Muscle layer of duodenum (tissue), 2 donors: ENCODE results near the gene SCRN2.

Experiments
- H3K27ac ChIP-seq: one replicate; pipeline ENCODE4 v1.7.0; 2013; ENCODE audit warnings: mild to moderate bottlenecking, low read length
- H3K27me3 ChIP-seq: one replicate; pipeline ENCODE4 v1.7.0; 2013; ENCODE audit warnings: low read depth, mild to moderate bottlenecking, control low read depth, low read length
- H3K36me3 ChIP-seq, 2 donors: one replicate each; pipeline ENCODE4 v1.7.0; 2013; ENCODE audit warnings: low read length in 2 of 2, control low read depth in 1 of 2, mild to moderate bottlenecking in 1 of 2; ENCODE audit not compliant: insufficient read depth in 2 of 2, control insufficient read depth in 1 of 2
- H3K4me1 ChIP-seq, 2 donors: one replicate each; pipeline ENCODE4 v1.7.0; 2013; ENCODE audit warnings: low read length in 2 of 2, mild to moderate bottlenecking in 2 of 2, control low read depth in 1 of 2, moderate library complexity in 1 of 2; ENCODE audit not compliant: insufficient read depth in 2 of 2, control insufficient read depth in 1 of 2
- H3K4me3 ChIP-seq, 2 donors: one replicate each; pipeline ENCODE4 v1.7.0; 2013; ENCODE audit warnings: low read length in 2 of 2, low read depth in 1 of 2, mild to moderate bottlenecking in 1 of 2
- H3K9me3 ChIP-seq, 2 donors: one replicate each; pipeline ENCODE4 v1.7.0; 2013; ENCODE audit warnings: low read length in 2 of 2, control low read depth in 1 of 2, mild to moderate bottlenecking in 1 of 2; ENCODE audit not compliant: control insufficient read depth in 1 of 2
- donor health status: healthy.

The SCRN2 gene

DNA sequence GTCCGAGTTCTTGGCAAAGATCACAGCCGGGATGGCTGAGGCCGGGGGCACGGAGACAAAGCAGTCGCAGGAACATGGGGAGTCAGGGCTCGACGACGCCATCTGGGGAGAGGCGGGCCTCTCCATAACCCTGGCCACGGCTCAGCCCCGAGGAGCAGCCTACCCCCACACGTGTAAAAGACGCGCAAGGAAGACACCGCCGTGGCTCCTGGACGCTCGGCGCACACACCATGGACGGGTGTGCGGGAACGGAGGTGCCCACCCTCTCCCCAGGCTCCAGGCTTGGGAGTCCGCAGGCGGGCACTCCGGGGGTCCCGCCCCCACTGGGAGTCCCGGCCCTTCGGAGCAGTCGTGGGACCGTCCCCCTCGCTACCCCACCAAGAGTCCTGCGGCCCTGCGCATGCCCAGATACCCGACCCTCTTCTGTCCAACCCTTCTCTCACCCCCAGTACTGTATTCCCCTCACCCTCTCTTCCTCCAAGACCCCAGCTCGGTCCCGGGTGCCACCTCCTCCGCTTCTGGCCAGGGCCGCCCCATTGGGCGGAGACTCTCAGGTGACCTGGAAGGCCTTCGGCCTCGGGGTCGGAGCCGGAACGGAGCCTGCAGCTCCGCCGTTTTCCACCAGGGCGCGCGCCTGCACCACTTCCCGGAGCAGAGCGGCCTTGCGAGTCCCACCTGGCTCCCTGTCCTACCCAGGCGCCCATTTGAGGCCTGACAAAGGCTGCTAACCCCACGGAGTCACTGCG, at the start of gene SCRN2:
Gene SCRN2 (minus strand): TSS at position 532 of the 746 bp plus-strand sequence. CDS start 430 bp downstream, at position 102.
- no peaks in the 10 kb centered on the region for H3K9me3 ChIP-seq
- H3K36me3 ChIP-seq: peaks cover 15 to 27% of the 10 kb centered on the region in 2 donors
- H3K4me1 ChIP-seq: peaks cover 8 to 21% of the 10 kb centered on the region in 2 donors
- H3K27me3 ChIP-seq: no peaks in the 10 kb centered on the region
- H3K27ac ChIP-seq: peak within 1 kb of the TSS; percentile 56
- peak within 1 kb of the TSS; percentile 87 to 94 for H3K4me3 ChIP-seq

DNA sequence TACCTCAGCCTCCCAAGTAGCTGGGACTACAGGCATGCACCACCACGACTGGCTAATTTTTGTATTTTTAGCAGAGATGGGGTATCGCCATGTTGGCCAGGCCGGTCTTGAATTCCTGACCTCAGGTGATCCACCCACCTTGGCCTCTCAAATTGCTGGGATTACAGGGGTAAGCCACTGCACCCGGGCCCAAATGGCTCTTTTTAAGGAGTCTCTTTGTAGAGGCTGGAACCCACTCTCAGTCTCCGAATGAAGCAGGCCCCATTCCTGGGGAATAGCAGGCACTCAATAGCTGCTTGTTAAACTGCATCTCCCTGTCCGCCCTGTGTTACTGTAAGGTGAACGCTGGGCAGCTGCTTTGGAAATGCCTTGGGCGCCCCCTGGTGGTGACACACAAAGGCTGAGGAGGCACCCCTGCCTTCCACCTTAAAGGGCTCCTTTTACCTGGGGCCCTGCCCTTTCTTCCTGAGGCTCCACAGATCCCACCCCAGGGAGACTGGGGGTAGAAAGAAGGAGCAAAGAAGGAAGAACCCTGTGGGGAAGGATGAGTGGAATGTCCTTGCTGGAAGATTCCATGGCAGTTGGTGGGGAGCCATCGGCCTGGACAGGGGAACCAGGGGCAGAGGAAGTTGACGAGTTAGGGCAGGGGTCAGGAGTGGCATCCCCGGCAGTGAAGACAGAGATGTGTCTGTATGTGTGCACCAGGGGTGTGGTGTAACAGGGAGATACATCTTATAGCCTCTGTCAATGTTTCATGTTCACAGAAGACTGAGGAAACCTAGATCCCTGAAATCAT, 48.9 kb upstream of the SCRN2 start:
- no peaks in the 10 kb centered on the region for H3K27me3 ChIP-seq

DNA sequence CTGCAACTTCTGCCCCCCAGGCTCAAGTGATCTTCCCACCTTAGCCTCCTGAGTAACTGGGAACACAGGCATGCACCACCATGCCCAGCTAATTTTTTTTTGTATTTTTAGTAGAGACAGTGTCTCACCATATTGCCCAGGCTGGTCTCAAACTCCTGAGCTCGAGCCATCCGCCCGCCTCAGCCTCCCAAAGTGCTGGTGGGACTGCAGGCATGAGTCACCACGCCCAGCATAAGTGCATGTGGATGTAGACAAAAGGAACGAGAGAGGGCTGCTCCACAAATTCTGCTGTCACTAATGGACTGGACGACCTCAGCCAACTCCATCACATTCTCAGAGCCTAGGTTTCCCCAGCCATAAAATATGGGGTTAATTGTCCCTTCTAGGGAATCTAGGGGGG, 47.2 kb upstream of the SCRN2 start:
- H3K27me3 ChIP-seq: no peaks in the 10 kb centered on the region
- no peak overlapping the region for H3K4me3 ChIP-seq
- H3K36me3 ChIP-seq: no peaks in the 10 kb centered on the region
- H3K4me1 ChIP-seq: no peaks in the 10 kb centered on the region
- H3K9me3 ChIP-seq: no peaks in the 10 kb centered on the region
- H3K27ac ChIP-seq: no peak overlapping the region

More for the DNA sequence above, 48.9 kb upstream of the SCRN2 start:
- Histone ChIP-seq H3K36me3 (no peaks in the 10 kb centered on the region), H3K9me3 (no peaks in the 10 kb centered on the region), H3K4me1 (peaks cover 6% of the 10 kb centered on the region in 2 donors), H3K4me3 (no peak overlapping the region), H3K27ac (no peak overlapping the region)

DNA sequence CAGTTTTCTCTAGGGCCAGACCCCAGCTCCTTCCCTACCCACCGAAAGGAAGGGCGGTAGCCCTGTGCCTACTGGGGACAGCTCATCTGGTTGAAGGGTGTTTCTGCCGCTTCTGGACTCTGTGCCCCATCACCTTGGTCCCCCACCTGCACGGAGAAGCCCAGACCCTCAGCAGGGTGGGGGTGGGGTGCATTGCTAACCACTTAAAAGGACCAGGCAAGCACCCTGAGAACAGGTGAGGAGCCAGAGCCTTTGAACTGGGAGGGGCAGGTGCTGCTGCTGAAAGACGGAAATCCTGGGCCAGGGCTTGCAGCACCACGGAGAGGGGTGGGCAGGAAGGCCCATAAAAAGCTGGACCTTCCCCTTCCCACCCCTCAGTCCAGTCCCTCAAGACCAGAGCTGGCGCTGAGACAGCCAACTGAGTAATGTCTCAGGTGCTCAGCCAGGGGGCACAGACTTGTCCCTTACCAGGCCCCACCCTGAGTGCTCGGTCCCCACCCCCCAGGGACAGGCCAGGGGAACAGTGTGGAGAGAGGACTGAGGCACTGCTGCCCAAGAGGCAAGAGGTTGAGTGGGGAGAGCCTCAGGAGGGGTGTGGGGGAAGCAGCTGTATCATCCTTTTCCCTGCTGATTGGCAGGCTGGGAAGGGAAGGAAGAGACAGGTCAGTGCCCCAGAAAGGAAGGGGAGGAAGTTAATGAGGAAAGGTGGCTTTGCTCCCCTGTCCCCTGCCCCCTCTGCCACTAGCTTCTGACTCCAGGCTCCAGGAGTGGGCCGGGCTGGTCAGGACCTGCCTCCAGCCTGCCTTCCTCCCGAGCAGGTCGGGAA, 44.0 kb upstream of the SCRN2 start:
- Histone ChIP-seq H3K36me3 (no peaks in the 10 kb centered on the region), H3K27ac (peak overlapping the region; percentile 31), H3K4me3 (no peak overlapping the region), H3K4me1 (peaks cover 5 to 6% of the 10 kb centered on the region in 2 donors), H3K9me3 (no peaks in the 10 kb centered on the region), H3K27me3 (no peaks in the 10 kb centered on the region)

DNA sequence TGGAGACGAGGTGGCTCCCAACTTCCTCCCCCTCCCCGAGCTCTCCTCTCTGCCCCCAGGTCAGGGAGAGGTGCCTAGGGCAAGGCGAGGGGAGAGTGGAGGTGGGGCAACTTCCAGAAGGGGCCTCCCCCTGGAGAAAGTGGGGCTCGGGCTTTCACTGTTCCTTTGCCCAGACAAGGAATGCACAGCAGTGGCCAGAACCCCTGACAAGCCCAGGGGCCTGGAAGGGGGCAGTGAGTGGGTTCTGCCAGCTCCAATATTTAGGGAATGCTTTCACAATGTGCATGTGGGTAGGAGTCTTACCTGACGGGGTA, 43.3 kb upstream of the SCRN2 start:
- Histone ChIP-seq H3K9me3 (no peaks in the 10 kb centered on the region), H3K4me1 (peaks cover 5 to 6% of the 10 kb centered on the region in 2 donors), H3K27ac (peak overlapping the region; percentile 31), H3K4me3 (no peak overlapping the region), H3K36me3 (no peaks in the 10 kb centered on the region), H3K27me3 (no peaks in the 10 kb centered on the region)

DNA sequence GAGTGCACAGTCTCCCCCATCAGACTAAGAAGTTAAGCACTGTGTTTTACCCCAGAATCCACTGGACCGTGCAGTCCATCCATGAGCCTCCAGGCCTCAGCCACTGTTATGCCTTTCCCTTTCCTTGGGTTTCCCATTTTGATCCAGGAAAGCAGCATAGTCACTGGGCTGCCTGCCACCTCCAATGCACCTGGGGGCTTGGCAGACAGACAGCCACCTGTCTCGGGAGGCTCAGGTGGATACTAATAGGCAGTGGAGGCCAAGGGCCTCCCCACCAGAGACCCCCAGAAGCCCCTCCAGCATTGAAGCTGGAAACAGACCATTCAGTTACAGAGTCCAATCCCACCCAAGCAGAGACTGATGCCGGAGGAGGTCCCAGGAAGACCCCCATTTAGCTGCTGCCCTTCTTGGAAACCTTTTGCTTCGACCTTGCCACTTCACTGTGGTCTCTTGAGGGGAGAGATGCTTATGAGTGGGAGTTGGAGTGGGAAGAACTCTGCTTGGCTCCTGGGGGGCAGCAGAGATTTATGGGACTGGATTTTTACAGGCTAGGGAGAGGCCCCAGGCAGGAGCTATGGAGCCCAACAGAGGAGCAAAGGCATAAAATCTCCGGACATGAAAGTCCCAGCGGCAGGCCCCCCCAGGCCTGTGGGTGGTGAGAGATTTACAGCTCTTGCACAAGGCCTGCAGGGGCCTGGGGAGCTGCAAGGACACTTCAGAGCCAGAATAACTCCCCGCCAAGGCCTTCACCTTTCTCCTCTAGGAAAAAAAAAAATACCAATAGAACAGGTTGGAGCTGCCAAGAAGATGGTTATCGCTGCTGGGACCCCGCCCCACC, 42.7 kb upstream of the SCRN2 start:
- Histone ChIP-seq H3K4me1 (peaks cover 5 to 6% of the 10 kb centered on the region in 2 donors), H3K9me3 (no peaks in the 10 kb centered on the region), H3K27me3 (no peaks in the 10 kb centered on the region)

DNA sequence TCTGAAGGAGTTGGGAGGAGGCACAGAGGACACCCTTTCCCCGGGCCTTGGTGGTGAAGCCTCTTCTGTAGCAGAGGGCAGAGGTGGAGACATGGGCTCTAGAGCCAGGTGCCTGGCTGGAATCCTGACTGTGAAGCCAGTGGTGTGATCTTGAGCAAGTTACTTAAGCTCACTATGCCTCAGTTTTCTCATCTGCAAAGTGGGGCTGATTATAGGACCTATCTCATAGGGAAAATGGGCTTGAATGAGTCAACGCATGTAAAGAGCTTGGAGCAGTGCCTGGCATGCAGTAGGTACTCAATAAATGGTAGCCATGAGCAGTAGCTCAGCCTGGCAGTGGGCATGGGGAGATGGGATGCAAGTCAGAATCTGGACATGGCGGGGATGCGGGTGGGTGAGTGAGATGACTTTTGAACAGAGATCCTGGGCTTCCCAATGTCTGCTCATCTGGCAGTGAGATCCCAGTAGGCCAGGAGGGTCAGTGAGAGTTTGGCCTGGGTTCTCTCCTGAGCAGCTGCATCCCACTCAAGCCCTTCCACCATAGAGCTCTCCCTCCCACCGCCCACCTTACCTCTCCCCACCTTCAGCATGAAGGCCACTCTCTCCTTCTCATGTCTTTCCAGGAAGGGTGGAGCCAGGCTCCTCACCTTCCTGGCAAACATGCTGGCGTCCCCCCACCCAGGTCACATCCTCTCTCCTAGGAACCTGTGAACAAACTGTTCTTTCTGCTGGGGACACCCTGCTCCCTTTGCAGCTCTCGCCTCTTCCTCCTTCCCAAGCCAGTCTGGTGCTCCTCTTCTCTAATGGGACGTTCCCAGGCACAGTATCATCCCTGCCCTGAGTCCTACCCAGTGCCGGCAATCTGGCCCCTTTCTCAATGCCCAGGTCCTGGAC, 41.9 kb upstream of the SCRN2 start:
- peaks cover 5 to 6% of the 10 kb centered on the region in 2 donors for H3K4me1 ChIP-seq
- H3K27me3 ChIP-seq: peaks cover 5% of the 10 kb centered on the region
- H3K36me3 ChIP-seq: no peaks in the 10 kb centered on the region
- H3K4me3 ChIP-seq: peak overlapping the region in 1 of 2 donors; percentile 37
- no peaks in the 10 kb centered on the region for H3K9me3 ChIP-seq
- peak overlapping the region; percentile 23 for H3K27ac ChIP-seq

More for the DNA sequence above, 42.7 kb upstream of the SCRN2 start:
- H3K36me3 ChIP-seq: no peaks in the 10 kb centered on the region
- H3K27ac ChIP-seq: no peak overlapping the region
- H3K4me3 ChIP-seq: no peak overlapping the region

DNA sequence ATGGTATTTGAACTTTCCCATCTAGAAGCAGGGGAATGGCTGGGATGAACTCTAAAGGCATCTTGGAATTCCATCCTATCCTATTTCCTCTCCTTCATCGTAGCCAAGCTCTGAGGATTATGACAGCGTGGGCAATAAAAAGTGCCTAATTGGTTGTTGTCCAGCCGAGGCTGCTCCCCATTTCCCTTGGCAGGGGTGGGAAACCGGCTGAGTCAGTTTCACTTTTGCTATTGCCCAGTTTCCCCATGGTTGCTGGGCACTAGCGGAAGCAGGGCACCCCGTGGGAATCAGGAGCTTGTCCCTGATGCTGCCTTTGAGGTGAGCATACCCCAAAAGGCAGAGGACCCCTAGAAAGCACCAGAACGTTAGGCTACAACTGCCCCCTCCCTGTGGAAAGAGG, 41.2 kb upstream of the SCRN2 start:
- H3K36me3 ChIP-seq: no peaks in the 10 kb centered on the region
- H3K4me1 ChIP-seq: peaks cover 5 to 6% of the 10 kb centered on the region in 2 donors
- peak overlapping the region in 1 of 2 donors; percentile 37 for H3K4me3 ChIP-seq

DNA sequence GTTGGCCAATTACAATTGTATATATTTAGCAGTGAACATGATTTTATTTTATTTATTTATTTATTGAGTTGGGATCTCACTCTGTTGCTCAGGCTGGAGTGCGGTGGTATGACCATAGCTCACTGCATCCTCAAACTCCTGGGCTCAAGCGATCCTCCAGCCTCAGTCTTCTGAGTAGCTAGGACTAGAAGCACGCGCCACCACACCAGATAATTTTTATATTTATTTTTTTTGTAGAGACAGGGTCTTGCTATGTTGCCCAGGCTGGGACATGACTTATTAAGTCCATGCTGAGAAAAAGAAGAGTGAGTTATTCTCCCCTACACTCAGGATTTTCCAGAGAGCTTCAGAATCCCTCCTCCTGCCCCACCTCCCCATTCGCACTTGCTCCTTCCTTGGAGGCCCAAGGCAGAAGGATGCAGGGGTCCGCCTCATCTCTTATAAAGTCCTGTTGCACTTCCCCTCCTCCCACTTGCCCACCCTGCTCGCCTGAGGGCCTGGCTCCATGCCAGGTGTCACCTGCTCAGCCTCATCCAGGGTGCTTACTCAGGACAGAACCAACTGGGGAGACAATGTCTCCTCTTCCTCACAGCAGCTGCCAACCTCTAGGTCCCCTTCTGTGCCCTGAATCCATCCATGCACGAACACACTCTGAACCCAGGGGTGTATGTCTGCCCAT, 38.8 kb upstream of the SCRN2 start:
- H3K27me3 ChIP-seq: peaks cover 6% of the 10 kb centered on the region
- no peak overlapping the region for H3K4me3 ChIP-seq
- no peaks in the 10 kb centered on the region for H3K36me3 ChIP-seq
- H3K9me3 ChIP-seq: no peaks in the 10 kb centered on the region
- H3K27ac ChIP-seq: no peak overlapping the region
- peaks cover 5 to 6% of the 10 kb centered on the region in 2 donors for H3K4me1 ChIP-seq

More for the DNA sequence above, 41.2 kb upstream of the SCRN2 start:
- H3K27ac ChIP-seq: peak overlapping the region; percentile 23
- peaks cover 6% of the 10 kb centered on the region for H3K27me3 ChIP-seq
- H3K9me3 ChIP-seq: no peaks in the 10 kb centered on the region
